Osteoblast (primary cell): Measurements from ENCODE around the gene CERKL. TPM values are rescaled to one million over a fixed set of nuclear protein-coding genes. Genes with fewer than 3 reads are reported as not detected.

Experiments used
- DNase-seq: peaks from one replicate; pipeline ENCODE4 v3.0.0; 2011; ENCODE audit warnings: low spot score, mixed read lengths; ENCODE audit not compliant: insufficient read length; ENCODE audit errors: missing footprints
- H2AFZ ChIP-seq: 2 replicates; pipeline ENCODE4 v1.6.0; 2011; ENCODE audit warnings: mild to moderate bottlenecking, low read length
- H3K27ac ChIP-seq: 2 replicates; pipeline ENCODE4 v1.5.1; 2011; ENCODE audit warnings: mild to moderate bottlenecking, low read depth, low read length, moderate library complexity
- H3K27me3 ChIP-seq: 2 replicates; pipeline ENCODE4 v1.6.0; 2012; ENCODE audit warnings: mild to moderate bottlenecking, control low read depth, inconsistent platforms, low read length, moderate library complexity; ENCODE audit not compliant: insufficient read depth
- H3K36me3 ChIP-seq: 2 replicates; pipeline ENCODE4 v1.5.1; 2011; ENCODE audit warnings: mild to moderate bottlenecking, low read length, control low read depth, moderate library complexity; ENCODE audit not compliant: insufficient read depth
- H3K4me1 ChIP-seq: 2 replicates; pipeline ENCODE4 v1.5.1; 2011; ENCODE audit warnings: mild to moderate bottlenecking, low read length, control low read depth, moderate library complexity; ENCODE audit not compliant: insufficient read depth
- H3K4me2 ChIP-seq: 2 replicates; pipeline ENCODE4 v1.6.0; 2011; ENCODE audit warnings: mild to moderate bottlenecking, low read length; ENCODE audit not compliant: insufficient read depth
- H3K4me3 ChIP-seq: fragments of 200-600 bp; sonication (generic); 3 replicates; pipeline ENCODE4 v1.5.1; 2012; ENCODE audit warnings: mild to moderate bottlenecking, low read length, inconsistent platforms; ENCODE audit not compliant: insufficient read depth
- H3K79me2 ChIP-seq: 2 replicates; pipeline ENCODE4 v1.6.0; 2012; ENCODE audit warnings: mild to moderate bottlenecking, low read length, control low read depth, inconsistent platforms; ENCODE audit not compliant: insufficient read depth
- H3K9me3 ChIP-seq: 2 replicates; pipeline ENCODE4 v1.5.1; 2011; ENCODE audit warnings: low read depth, low read length, control low read depth
- H4K20me1 ChIP-seq: 2 replicates; pipeline ENCODE4 v1.6.0; 2012; ENCODE audit warnings: mild to moderate bottlenecking, low read length, control low read depth; ENCODE audit not compliant: insufficient read depth
- total RNA-seq: library from RNA; depleted of rRNA; stranded (reverse); fragments of >200 nt; gene quantifications from 2 replicates; pipeline ENCODE4 v1.2.3, GENCODE V29; 2012
- TF ChIP-seq, protein P1 (sequence below): IDR thresholded peaks from 2 replicates; pipeline ENCODE4 v1.5.1; 2011; ENCODE audit warnings: mild to moderate bottlenecking, low read depth, low read length, moderate library complexity; ENCODE audit errors: extremely low read depth

The CERKL gene
- total RNA-seq, 1 donor: not detected

- Histone ChIP-seq H2AFZ (no peak overlapping the region), H3K36me3 (no peaks in the 10 kb centered on the region), H4K20me1 (no peaks in the 10 kb centered on the region), H3K9me3 (no peaks in the 10 kb centered on the region), H3K79me2 (no peaks in the 10 kb centered on the region), H3K4me3 (no peak overlapping the region), H3K27me3 (peaks cover 89% of the 10 kb centered on the region), H3K4me2 (no peak overlapping the region), H3K27ac (no peak overlapping the region), H3K4me1 (no peaks in the 10 kb centered on the region)
- TF ChIP-seq, protein P1, sequence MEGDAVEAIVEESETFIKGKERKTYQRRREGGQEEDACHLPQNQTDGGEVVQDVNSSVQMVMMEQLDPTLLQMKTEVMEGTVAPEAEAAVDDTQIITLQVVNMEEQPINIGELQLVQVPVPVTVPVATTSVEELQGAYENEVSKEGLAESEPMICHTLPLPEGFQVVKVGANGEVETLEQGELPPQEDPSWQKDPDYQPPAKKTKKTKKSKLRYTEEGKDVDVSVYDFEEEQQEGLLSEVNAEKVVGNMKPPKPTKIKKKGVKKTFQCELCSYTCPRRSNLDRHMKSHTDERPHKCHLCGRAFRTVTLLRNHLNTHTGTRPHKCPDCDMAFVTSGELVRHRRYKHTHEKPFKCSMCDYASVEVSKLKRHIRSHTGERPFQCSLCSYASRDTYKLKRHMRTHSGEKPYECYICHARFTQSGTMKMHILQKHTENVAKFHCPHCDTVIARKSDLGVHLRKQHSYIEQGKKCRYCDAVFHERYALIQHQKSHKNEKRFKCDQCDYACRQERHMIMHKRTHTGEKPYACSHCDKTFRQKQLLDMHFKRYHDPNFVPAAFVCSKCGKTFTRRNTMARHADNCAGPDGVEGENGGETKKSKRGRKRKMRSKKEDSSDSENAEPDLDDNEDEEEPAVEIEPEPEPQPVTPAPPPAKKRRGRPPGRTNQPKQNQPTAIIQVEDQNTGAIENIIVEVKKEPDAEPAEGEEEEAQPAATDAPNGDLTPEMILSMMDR: no peak
- DNase-seq: peak; percentile 65
These were observed 26.1 kb upstream of the CERKL start for GRCh38 chr2:181682795-181683517.

DNA sequence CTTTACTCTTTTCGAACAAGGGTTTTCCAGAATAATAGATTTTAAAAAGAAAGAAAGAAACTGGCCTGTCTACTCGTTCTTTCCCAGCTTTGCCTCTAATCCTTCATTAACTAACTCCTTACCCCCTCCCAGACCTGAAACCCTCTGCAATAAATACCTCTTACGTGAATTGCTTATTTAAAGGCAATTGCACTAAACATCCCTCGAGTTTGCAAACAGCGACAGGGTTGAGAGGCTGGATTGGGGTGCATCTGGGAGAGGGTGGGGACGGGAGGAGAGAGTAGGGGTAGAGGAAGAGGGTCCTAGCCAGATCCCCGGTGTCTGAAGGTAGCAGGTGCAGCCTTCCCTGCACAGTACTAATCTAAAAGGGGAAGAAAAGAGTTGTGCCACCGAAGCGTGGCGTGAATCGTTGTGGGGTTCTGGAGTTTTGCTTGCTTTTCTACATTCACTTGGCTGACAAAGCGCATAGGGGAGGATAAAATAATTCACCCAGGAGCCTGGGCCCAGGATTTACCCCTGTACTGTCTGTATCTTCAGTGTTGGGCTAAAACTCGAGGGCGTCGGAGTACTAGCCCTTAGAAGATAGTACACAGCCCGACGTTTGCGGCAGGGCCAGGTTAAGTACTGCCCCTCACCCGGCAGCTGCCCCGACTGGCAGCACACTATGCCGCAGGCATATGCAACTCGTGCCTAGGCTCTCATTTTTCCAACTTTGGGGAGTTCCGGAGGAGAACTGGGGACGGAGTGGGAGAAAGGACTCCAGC lies 25.3 kb upstream of the CERKL start:
- Histone ChIP-seq H3K4me2 (no peak overlapping the region), H3K4me3 (no peak overlapping the region), H2AFZ (no peak overlapping the region), H3K27ac (no peak overlapping the region), H3K36me3 (no peaks in the 10 kb centered on the region), H3K79me2 (no peaks in the 10 kb centered on the region), H4K20me1 (no peaks in the 10 kb centered on the region), H3K4me1 (no peaks in the 10 kb centered on the region), H3K27me3 (peaks cover 94% of the 10 kb centered on the region), H3K9me3 (no peaks in the 10 kb centered on the region)
- TF ChIP-seq, protein P1: no peak
- DNase-seq: peak; percentile 58

DNA sequence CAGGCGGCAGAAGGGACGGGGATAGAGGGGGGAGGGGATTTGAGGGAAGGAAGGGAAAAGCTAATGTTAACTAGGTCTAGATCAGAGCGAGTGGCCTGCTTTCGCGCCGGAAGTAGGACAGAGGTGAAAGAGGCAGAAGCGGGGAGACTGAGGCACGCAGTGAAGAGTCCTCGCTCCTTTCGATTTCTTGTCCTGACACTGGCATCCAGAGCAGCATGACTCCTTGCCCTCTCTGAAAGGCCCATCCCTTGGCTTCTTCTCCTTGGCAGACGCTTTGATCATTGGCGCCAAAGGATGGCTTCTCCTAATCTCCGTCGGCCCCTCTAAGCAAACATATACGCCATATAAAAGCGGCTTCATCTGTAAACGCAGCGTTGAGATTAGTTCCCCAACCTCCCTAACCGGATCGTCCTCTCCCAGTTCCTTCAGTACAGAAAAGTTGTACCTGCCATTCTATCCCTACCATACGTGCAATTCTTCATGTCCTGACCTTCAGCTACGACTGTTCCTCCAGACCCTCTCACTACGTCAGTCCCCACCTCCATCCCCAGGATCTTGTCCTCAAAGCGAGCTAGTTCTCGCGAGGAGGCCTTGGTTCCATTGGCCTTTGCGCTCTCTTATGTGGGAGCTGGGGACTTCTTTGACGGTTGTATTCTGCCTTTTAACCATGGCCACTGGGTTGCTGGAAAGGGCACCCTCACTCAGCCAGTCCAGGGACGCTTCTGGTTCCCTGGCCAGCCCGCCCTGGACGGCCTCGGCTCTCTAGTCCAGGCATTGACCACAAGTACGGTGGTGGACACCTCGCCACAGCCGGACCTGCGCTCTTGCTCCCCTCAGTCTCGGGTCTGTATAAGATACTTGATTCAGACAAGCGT lies 24.3 kb upstream of the CERKL start:
- Histone ChIP-seq H3K36me3 (no peaks in the 10 kb centered on the region), H3K9me3 (no peaks in the 10 kb centered on the region), H2AFZ (no peak overlapping the region), H4K20me1 (no peaks in the 10 kb centered on the region), H3K27me3 (peaks cover 85% of the 10 kb centered on the region), H3K4me3 (no peak overlapping the region), H3K79me2 (no peaks in the 10 kb centered on the region), H3K27ac (no peak overlapping the region), H3K4me2 (peak overlapping the region; percentile 60), H3K4me1 (no peaks in the 10 kb centered on the region)
- peak; percentile 82 for DNase-seq
- TF ChIP-seq, protein P1: no peak
